Calu3 (cell line): ENCODE data around the gene MRPL53. TPM values are rescaled to one million over a fixed set of nuclear protein-coding genes. Genes with fewer than 3 reads are reported as not detected.

Experiments
- BruUV-seq: library from RNA; stranded (reverse); fragments of 400-500 nt; replicated peaks from 2 replicates; lab custom pipeline; 2021; lab: Mats Ljungman, UMichigan
- CTCF ChIA-PET: fragments of 300-600 bp; sonication (Branson Sonifier 250); formaldehyde crosslinking; loops from one replicate; lab custom pipeline; 2022; ENCODE audit warnings: antibody characterized with exemption; lab: Charles Lee
- DNase-seq: peaks from one replicate; pipeline ENCODE4 v3.0.0; 2022
- H3K27ac Mint-ChIP-seq: one replicate; pipeline ENCODE4 v1.8.0; 2022; ENCODE audit warnings: mixed read lengths; ENCODE audit not compliant: unreplicated experiment
- H3K27me3 Mint-ChIP-seq: one replicate; pipeline ENCODE4 v1.8.0; 2022; ENCODE audit warnings: mixed read lengths; ENCODE audit not compliant: unreplicated experiment
- H3K36me3 Mint-ChIP-seq: one replicate; pipeline ENCODE4 v1.8.0; 2022; ENCODE audit warnings: mild to moderate bottlenecking, moderate library complexity, mixed read lengths; ENCODE audit not compliant: insufficient read depth, unreplicated experiment
- H3K4me1 Mint-ChIP-seq: one replicate; pipeline ENCODE4 v1.8.0; 2022; ENCODE audit warnings: mild to moderate bottlenecking, low read depth, mixed read lengths; ENCODE audit not compliant: unreplicated experiment
- H3K4me3 Mint-ChIP-seq: one replicate; pipeline ENCODE4 v1.8.0; 2022; ENCODE audit warnings: mild to moderate bottlenecking, low read depth, moderate library complexity, mixed read lengths; ENCODE audit not compliant: unreplicated experiment
- H3K9me3 Mint-ChIP-seq: one replicate; pipeline ENCODE4 v1.8.0; 2022; ENCODE audit warnings: low read depth, mixed read lengths; ENCODE audit not compliant: unreplicated experiment
- intact Hi-C: fragments of 100-400 bp; cut with micrococcal nuclease; formaldehyde crosslinking; loops from one replicate; pipeline ENCODE4 v1.10.0; 2022; ENCODE audit not compliant: unreplicated experiment
- total RNA-seq: library from RNA; stranded (reverse); gene quantifications from 2 replicates; pipeline ENCODE4 v1.2.3, GENCODE V29; 2022
- TF ChIP-seq, protein P1 (sequence below): fragments of 200-600 bp; IDR thresholded peaks from one replicate; pipeline ENCODE4 v1.8.0; 2022; ENCODE audit warnings: antibody characterized with exemption; ENCODE audit not compliant: unreplicated experiment

Gene MRPL53
- total RNA-seq, 1 experiment from 2014 or later = 83.7 TPM

DNA sequence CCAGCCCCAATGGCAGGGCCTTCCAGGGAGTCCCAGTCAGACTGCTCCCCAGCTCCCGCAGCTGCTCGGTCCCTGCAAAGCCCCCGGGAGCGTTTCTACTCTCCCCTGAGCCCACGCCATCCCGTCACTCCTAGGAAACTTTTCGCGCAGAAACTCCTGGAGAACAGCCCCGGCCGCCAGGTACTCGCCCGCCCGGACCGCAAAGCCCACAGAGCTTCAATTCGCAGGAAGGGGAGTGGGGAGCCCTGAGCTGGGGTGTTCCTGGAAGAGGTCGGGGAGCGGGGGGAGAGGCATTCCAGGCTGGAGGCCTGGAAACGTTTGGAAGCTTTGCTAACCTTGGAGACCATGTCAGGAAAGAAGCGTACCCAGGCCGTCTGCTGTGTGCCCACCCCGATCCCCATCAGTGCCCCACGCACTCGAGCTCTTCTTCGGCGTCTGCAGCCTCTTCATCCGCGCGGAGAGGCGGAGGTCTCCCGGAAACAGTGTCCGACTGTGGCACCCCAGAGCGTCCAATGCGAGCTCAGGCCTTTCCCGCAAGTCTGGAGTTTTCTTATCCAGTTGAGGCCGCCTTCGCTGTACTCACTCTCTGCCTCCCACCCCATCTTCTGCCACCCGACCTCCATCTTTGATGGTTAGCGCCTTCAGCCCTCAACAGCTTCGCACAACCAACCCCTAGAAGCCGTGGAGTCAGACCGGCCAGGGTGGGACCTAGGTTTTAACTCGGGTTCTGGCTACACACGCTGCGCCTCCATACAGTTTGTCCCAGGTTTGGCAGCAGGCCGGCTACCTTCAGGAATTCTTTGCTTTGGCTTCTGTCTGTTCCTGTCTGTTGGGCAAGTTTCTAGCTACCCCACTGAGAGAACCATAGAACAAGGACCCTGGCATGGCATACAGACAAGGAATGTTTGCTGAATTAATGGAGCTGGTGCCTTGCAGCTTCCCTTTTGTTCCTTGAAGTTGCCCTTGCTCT, 31.3 kb upstream of the MRPL53 start:
- TF ChIP-seq, protein P1, sequence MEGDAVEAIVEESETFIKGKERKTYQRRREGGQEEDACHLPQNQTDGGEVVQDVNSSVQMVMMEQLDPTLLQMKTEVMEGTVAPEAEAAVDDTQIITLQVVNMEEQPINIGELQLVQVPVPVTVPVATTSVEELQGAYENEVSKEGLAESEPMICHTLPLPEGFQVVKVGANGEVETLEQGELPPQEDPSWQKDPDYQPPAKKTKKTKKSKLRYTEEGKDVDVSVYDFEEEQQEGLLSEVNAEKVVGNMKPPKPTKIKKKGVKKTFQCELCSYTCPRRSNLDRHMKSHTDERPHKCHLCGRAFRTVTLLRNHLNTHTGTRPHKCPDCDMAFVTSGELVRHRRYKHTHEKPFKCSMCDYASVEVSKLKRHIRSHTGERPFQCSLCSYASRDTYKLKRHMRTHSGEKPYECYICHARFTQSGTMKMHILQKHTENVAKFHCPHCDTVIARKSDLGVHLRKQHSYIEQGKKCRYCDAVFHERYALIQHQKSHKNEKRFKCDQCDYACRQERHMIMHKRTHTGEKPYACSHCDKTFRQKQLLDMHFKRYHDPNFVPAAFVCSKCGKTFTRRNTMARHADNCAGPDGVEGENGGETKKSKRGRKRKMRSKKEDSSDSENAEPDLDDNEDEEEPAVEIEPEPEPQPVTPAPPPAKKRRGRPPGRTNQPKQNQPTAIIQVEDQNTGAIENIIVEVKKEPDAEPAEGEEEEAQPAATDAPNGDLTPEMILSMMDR = no peak
- CTCF ChIA-PET = no interaction called here
- Mint-ChIP-seq H3K27me3 (peaks cover 6% of the 10 kb centered on the region), H3K4me1 (peaks cover 42% of the 10 kb centered on the region), H3K9me3 (no peaks in the 10 kb centered on the region), H3K36me3 (peaks cover 64% of the 10 kb centered on the region), H3K27ac (peak overlapping the region; percentile 27), H3K4me3 (peak overlapping the region; percentile 84)
- DNase-seq = no peak
- no TSS peak for BruUV-seq
- intact Hi-C loops = no loop called here

GRCh38 chr2:74502720-74503505, 30.4 kb upstream of the MRPL53 start:
- H3K4me3 Mint-ChIP-seq = peak overlapping the region; percentile 84
- intact Hi-C loops = no loop called here
- DNase-seq = peak; percentile 80
- no TSS peak for BruUV-seq
- peaks cover 68% of the 10 kb centered on the region for H3K36me3 Mint-ChIP-seq
- H3K27me3 Mint-ChIP-seq = peaks cover 12% of the 10 kb centered on the region
- CTCF ChIA-PET = no interaction called here
- H3K9me3 Mint-ChIP-seq = no peaks in the 10 kb centered on the region
- H3K4me1 Mint-ChIP-seq = peaks cover 43% of the 10 kb centered on the region
- peak overlapping the region; percentile 27 for H3K27ac Mint-ChIP-seq
- TF ChIP-seq, protein P1 = no peak

- H3K4me3 Mint-ChIP-seq = peak overlapping the region; percentile 84
- DNase-seq = peak; percentile 35
- no peaks in the 10 kb centered on the region for H3K9me3 Mint-ChIP-seq
- peak overlapping the region; percentile 13 for H3K27ac Mint-ChIP-seq
- H3K27me3 Mint-ChIP-seq = peaks cover 15% of the 10 kb centered on the region
- intact Hi-C loops = no loop called here
- BruUV-seq = no TSS peak
- H3K4me1 Mint-ChIP-seq = peaks cover 43% of the 10 kb centered on the region
- CTCF ChIA-PET = no interaction called here
- TF ChIP-seq, protein P1 = no peak
- H3K36me3 Mint-ChIP-seq = peaks cover 67% of the 10 kb centered on the region
Measured at GRCh38 chr2:74502147-74502719, 29.8 kb upstream of the MRPL53 start.
